WTC11 (cell line): ENCODE data around the gene SPSB2. TPM values are rescaled to one million over a fixed set of nuclear protein-coding genes. Genes with fewer than 3 reads are reported as not detected.
A peak's percentile ranks its signal among the peaks of the same experiment; 100 is the strongest.

ENCODE experiments used
- ATAC-seq: fragments of 200-7000 bp; cut with Tn5 transposase; 2 replicates; pipeline ENCODE4 v1.10.0; 2021; ENCODE audit warnings: mild to moderate bottlenecking, moderate library complexity
- CTCF ChIA-PET: fragments of 300-600 bp; sonication (Branson Sonifier 250); formaldehyde crosslinking; loops from one replicate; lab custom pipeline; 2021; ENCODE audit warnings: antibody characterized with exemption; lab: Charles Lee
- POLR2A ChIA-PET: fragments of 350-600 bp; sonication (Branson Sonifier 250); formaldehyde crosslinking; loops from one replicate; lab custom pipeline; 2021; ENCODE audit warnings: antibody characterized with exemption; lab: Charles Lee
- DNase-seq: peaks from one replicate; pipeline ENCODE4 v3.0.0; 2021; ENCODE audit warnings: low spot score
- H3K27ac Mint-ChIP-seq: 2 replicates; pipeline ENCODE4 v1.8.0; 2021; ENCODE audit warnings: mixed read lengths
- H3K27me3 Mint-ChIP-seq: 2 replicates; pipeline ENCODE4 v1.8.0; 2021; ENCODE audit warnings: low read depth, mild to moderate bottlenecking, moderate library complexity, mixed read lengths
- H3K36me3 Mint-ChIP-seq: 2 replicates; pipeline ENCODE4 v1.8.0; 2021; ENCODE audit warnings: mixed read lengths
- H3K4me1 Mint-ChIP-seq: 2 replicates; pipeline ENCODE4 v1.8.0; 2022; ENCODE audit warnings: mixed read lengths
- H3K4me3 Mint-ChIP-seq: 2 replicates; pipeline ENCODE4 v1.8.0; 2021; ENCODE audit warnings: mild to moderate bottlenecking, moderate library complexity, mixed read lengths
- H3K9me3 Mint-ChIP-seq: 2 replicates; pipeline ENCODE4 v1.8.0; 2021; ENCODE audit warnings: mixed read lengths
- ATF3 ChIP-seq: sonication (generic); formaldehyde crosslinking; conservative IDR thresholded peaks from 2 replicates; pipeline ENCODE4 v1.8.1; 2022; ENCODE audit warnings: mild to moderate bottlenecking, missing genetic modification reagents
- EMX1 ChIP-seq: fragments of 250-450 bp; sonication (Bioruptor Pico); IDR thresholded peaks from 2 replicates; pipeline ENCODE4 v1.8.0; 2021; ENCODE audit warnings: mild to moderate bottlenecking
- FOXK1 ChIP-seq: sonication (generic); formaldehyde crosslinking; IDR thresholded peaks from 2 replicates; pipeline ENCODE4 v1.8.0; 2022; ENCODE audit warnings: mild to moderate bottlenecking, moderate library complexity, missing genetic modification reagents
- IRF1 ChIP-seq: sonication (generic); formaldehyde crosslinking; IDR thresholded peaks from 2 replicates; pipeline ENCODE4 v1.8.0; 2023; ENCODE audit warnings: missing genetic modification reagents
- MLX ChIP-seq: sonication (generic); formaldehyde crosslinking; IDR thresholded peaks from 2 replicates; pipeline ENCODE4 v1.8.1; 2023; ENCODE audit warnings: mild to moderate bottlenecking, missing genetic modification reagents, moderate library complexity
- NR3C1 ChIP-seq: sonication (generic); formaldehyde crosslinking; conservative IDR thresholded peaks from 2 replicates; pipeline ENCODE4 v1.8.1; 2023; ENCODE audit warnings: low read depth, mild to moderate bottlenecking, missing genetic modification reagents
- RELA ChIP-seq: sonication (generic); formaldehyde crosslinking; IDR thresholded peaks from 2 replicates; pipeline ENCODE4 v1.8.1; 2022; ENCODE audit warnings: missing genetic modification reagents, mild to moderate bottlenecking, borderline replicate concordance
- USF1 ChIP-seq: sonication (generic); formaldehyde crosslinking; IDR thresholded peaks from 2 replicates; pipeline ENCODE4 v1.8.0; 2022; ENCODE audit warnings: mild to moderate bottlenecking, missing genetic modification reagents
- ZBTB21 ChIP-seq: sonication (generic); formaldehyde crosslinking; IDR thresholded peaks from 2 replicates; pipeline ENCODE4 v1.8.1; 2023; ENCODE audit warnings: mild to moderate bottlenecking, missing genetic modification reagents, borderline replicate concordance
- ZNF263 ChIP-seq: sonication (generic); formaldehyde crosslinking; IDR thresholded peaks from 2 replicates; pipeline ENCODE4 v1.8.1; 2022; ENCODE audit warnings: low read depth, mild to moderate bottlenecking, moderate library complexity, missing genetic modification reagents
- ZNF416 ChIP-seq: fragments of 250-450 bp; sonication (Bioruptor Pico); IDR thresholded peaks from 2 replicates; pipeline ENCODE4 v1.9.0; 2021; ENCODE audit warnings: mild to moderate bottlenecking, inconsistent platforms
- total RNA-seq: library from RNA; stranded (reverse); gene quantifications from 3 replicates; pipeline ENCODE4 v1.2.3, GENCODE V29; 2021

The SPSB2 gene
- total RNA-seq, 1 experiment from 2014 or later = 25.5 TPM

GRCh38 chr12:6823182-6824084 is 49.7 kb downstream of the SPSB2 start:
- H3K27me3 Mint-ChIP-seq = peaks cover 58% of the 10 kb centered on the region
- H3K27ac Mint-ChIP-seq = no peak overlapping the region
- peaks cover 74% of the 10 kb centered on the region for H3K4me1 Mint-ChIP-seq
- POLR2A ChIA-PET = interaction anchor here (0.6 to 1.6 kb wide), 3 partner anchors 34 to 70 kb away, joined by 3 to 9 read pairs (median 3); partner anchors contain the start of genes CD4, MLF2 and PTMS
- no peak for ATAC-seq
- CTCF ChIA-PET = interaction anchor here (0.6 to 6.4 kb wide), 7 partner anchors 11 to 203 kb away, joined by 3 to 112 read pairs (median 5); partner anchors contain the start of genes MLF2 and SPSB2
- H3K9me3 Mint-ChIP-seq = no peaks in the 10 kb centered on the region
- DNase-seq = no peak
- TF ChIP-seq NR3C1 (CRISPR knock-in tag) = no peak
- no peak for TF ChIP-seq EMX1 (CRISPR knock-in tag)
- no peak for TF ChIP-seq RELA (CRISPR knock-in tag)
- H3K4me3 Mint-ChIP-seq = peak overlapping the region; percentile 78
- H3K36me3 Mint-ChIP-seq = peaks cover 5% of the 10 kb centered on the region; the same call in 1 of the 2 replicates

GRCh38 chr12:6822426-6823135 is 50.5 kb downstream of the SPSB2 start:
- peak overlapping the region; percentile 78 for H3K4me3 Mint-ChIP-seq
- no peak for ATAC-seq
- POLR2A ChIA-PET = interaction anchor here (0.7 to 2.6 kb wide), 5 partner anchors 54 to 98 kb away, joined by 3 to 14 read pairs (median 8); partner anchors contain the start of genes COPS7A and PTMS

GRCh38 chr12:6821591-6822425 is 51.3 kb downstream of the SPSB2 start, which contains the start of gene GPR162:
TSS of gene GPR162 (plus strand) at chr12:6821821. CDS start at chr12:6823899, 2,078 bp downstream.
- Mint-ChIP-seq H3K27ac (peak within 1 kb of the TSS; percentile 94), H3K36me3 (peaks cover 5% of the 10 kb centered on the region; the same call in 1 of the 2 replicates), H3K4me1 (peaks cover 71% of the 10 kb centered on the region), H3K27me3 (peaks cover 62% of the 10 kb centered on the region), H3K9me3 (no peaks in the 10 kb centered on the region), H3K4me3 (peak within 1 kb of the TSS; percentile 78)
- DNase-seq (peak; percentile 77), ATAC-seq (peak; percentile 35)
- ChIA-PET CTCF (interaction anchor here (0.6 to 6.4 kb wide), 14 partner anchors 9 to 201 kb away, joined by 3 to 112 read pairs (median 5); partner anchors contain the start of genes CDCA3, COPS7A, MLF2 and PTMS), POLR2A (interaction anchor here (0.7 to 2.6 kb wide), 10 partner anchors 10 to 98 kb away, joined by 3 to 14 read pairs (median 4); partner anchors contain the start of genes COPS7A, MLF2 and PTMS)
- no peak for TF ChIP-seq USF1 (CRISPR knock-in tag)
- no peak for TF ChIP-seq ATF3 (CRISPR knock-in tag)
- TF ChIP-seq IRF1 (CRISPR knock-in tag) = 0 out of 2 replicates have a peak, but pooled peaks have one; percentile 25
- 0 out of 2 replicates have a peak, but pooled peaks have one; percentile 39 for TF ChIP-seq ZNF416 (CRISPR knock-in tag)

More at GRCh38 chr12:6822426-6823135, 50.5 kb downstream of the SPSB2 start:
- CTCF ChIA-PET = interaction anchor here (0.6 to 6.4 kb wide), 10 partner anchors 12 to 202 kb away, joined by 3 to 112 read pairs (median 8); partner anchors contain the start of genes MLF2, PTMS and SPSB2
- Mint-ChIP-seq H3K36me3 (peaks cover 5% of the 10 kb centered on the region; the same call in 1 of the 2 replicates), H3K9me3 (no peaks in the 10 kb centered on the region), H3K4me1 (peaks cover 78% of the 10 kb centered on the region), H3K27me3 (peaks cover 61% of the 10 kb centered on the region), H3K27ac (no peak overlapping the region)
- TF ChIP-seq FOXK1 = no peak
- peak; percentile 68 for TF ChIP-seq ZNF263 (CRISPR knock-in tag)
- no peak for TF ChIP-seq ZBTB21 (CRISPR knock-in tag)
- no peak for TF ChIP-seq MLX
- no peak for DNase-seq

Other genes with a start within 250 kb of the SPSB2 start
- 0.20 to 0.57 TPM (median 0.48 TPM) in 3 replicates for gene LPAR5, start 237.3 kb downstream of the SPSB2 start, total RNA-seq
- gene ACRBP, start 225.9 kb downstream of the SPSB2 start, total RNA-seq = 2.1 to 4.2 TPM (median 3.2 TPM) in 3 replicates
- 23.0 to 27.4 TPM (median 26.7 TPM) in 3 replicates for gene ING4, start 210.2 kb downstream of the SPSB2 start, total RNA-seq
- gene ZNF384, start 183.9 kb downstream of the SPSB2 start, total RNA-seq = 63.8 to 64.7 TPM (median 64.4 TPM) in 3 replicates
- 7.7 to 9.9 TPM (median 8.2 TPM) in 3 replicates for gene PIANP, start 172.5 kb downstream of the SPSB2 start, total RNA-seq
- 41.2 to 43.8 TPM (median 41.4 TPM) in 3 replicates for gene COPS7A, start 149.3 kb downstream of the SPSB2 start, total RNA-seq
- gene MLF2, start 120.2 kb downstream of the SPSB2 start, total RNA-seq = 226 to 236 TPM (median 229 TPM) in 3 replicates
- 370 to 539 TPM (median 525 TPM) in 3 replicates for gene PTMS, start 106.9 kb downstream of the SPSB2 start, total RNA-seq
- 2.4 to 2.6 TPM (median 2.6 TPM) in 3 replicates for gene LAG3, start 100.8 kb downstream of the SPSB2 start, total RNA-seq
- gene CD4, start 83.8 kb downstream of the SPSB2 start, total RNA-seq = 2.5 to 3.3 TPM (median 2.7 TPM) in 3 replicates
- 7.3 to 9.3 TPM (median 8.2 TPM) in 3 replicates for gene GPR162, start 51.5 kb downstream of the SPSB2 start, total RNA-seq
- 49.9 to 55.7 TPM (median 50.7 TPM) in 3 replicates for gene P3H3, start 44.9 kb downstream of the SPSB2 start, total RNA-seq
- 14.0 to 16.5 TPM (median 14.3 TPM) in 3 replicates for gene GNB3, start 32.4 kb downstream of the SPSB2 start, total RNA-seq
- 47.1 to 61.8 TPM (median 49.1 TPM) in 3 replicates for gene CDCA3, start 22.0 kb downstream of the SPSB2 start, total RNA-seq
- gene USP5, start 21.2 kb downstream of the SPSB2 start, total RNA-seq = 141 to 158 TPM (median 149 TPM) in 3 replicates
- 1,045 to 1,242 TPM (median 1,195 TPM) in 3 replicates for gene TPI1, start 5.8 kb downstream of the SPSB2 start, total RNA-seq
- gene LRRC23, start 31.5 kb upstream of the SPSB2 start, total RNA-seq = 3.1 to 5.3 TPM (median 4.9 TPM) in 3 replicates
- gene ENO2, start 41.3 kb upstream of the SPSB2 start, total RNA-seq = 118 to 170 TPM (median 165 TPM) in 3 replicates
- 80.0 to 87.1 TPM (median 80.5 TPM) in 3 replicates for gene ATN1, start 54.7 kb upstream of the SPSB2 start, total RNA-seq
- gene RNU7-1, start 70.5 kb upstream of the SPSB2 start, total RNA-seq = not detected in 3 replicates
- gene C12orf57, start 70.7 kb upstream of the SPSB2 start, total RNA-seq = 158 to 181 TPM (median 172 TPM) in 3 replicates
- 27.1 to 34.7 TPM (median 34.5 TPM) in 3 replicates for gene PTPN6, start 78.1 kb upstream of the SPSB2 start, total RNA-seq
- gene PHB2, start 97.4 kb upstream of the SPSB2 start, total RNA-seq = 350 to 397 TPM (median 352 TPM) in 3 replicates
- 59.3 to 78.6 TPM (median 59.8 TPM) in 3 replicates for gene EMG1, start 97.6 kb upstream of the SPSB2 start, total RNA-seq
- 35.3 to 40.0 TPM (median 36.2 TPM) in 3 replicates for gene LPCAT3, start 145.2 kb upstream of the SPSB2 start, total RNA-seq
- 6.2 to 8.8 TPM (median 7.6 TPM) in 3 replicates for gene C1S, start 187.4 kb upstream of the SPSB2 start, total RNA-seq
- gene C1R, start 219.1 kb upstream of the SPSB2 start, total RNA-seq = 8.4 to 9.8 TPM (median 8.9 TPM) in 3 replicates
- 17.7 to 23.7 TPM (median 22.9 TPM) in 3 replicates for gene C1RL, start 235.9 kb upstream of the SPSB2 start, total RNA-seq